ENCODE results near the gene SEMA5A.

- TF ChIP-seq, protein P1, sequence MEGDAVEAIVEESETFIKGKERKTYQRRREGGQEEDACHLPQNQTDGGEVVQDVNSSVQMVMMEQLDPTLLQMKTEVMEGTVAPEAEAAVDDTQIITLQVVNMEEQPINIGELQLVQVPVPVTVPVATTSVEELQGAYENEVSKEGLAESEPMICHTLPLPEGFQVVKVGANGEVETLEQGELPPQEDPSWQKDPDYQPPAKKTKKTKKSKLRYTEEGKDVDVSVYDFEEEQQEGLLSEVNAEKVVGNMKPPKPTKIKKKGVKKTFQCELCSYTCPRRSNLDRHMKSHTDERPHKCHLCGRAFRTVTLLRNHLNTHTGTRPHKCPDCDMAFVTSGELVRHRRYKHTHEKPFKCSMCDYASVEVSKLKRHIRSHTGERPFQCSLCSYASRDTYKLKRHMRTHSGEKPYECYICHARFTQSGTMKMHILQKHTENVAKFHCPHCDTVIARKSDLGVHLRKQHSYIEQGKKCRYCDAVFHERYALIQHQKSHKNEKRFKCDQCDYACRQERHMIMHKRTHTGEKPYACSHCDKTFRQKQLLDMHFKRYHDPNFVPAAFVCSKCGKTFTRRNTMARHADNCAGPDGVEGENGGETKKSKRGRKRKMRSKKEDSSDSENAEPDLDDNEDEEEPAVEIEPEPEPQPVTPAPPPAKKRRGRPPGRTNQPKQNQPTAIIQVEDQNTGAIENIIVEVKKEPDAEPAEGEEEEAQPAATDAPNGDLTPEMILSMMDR (IDR thresholded peaks at IDR 0.05), result no peak
- TF ChIP-seq POLR2AphosphoS5 (IDR thresholded peaks at IDR 0.05; ENCODE audit: insufficient read depth in 1 of 2, low read depth in 1 of 2), result no peak
- TF ChIP-seq POLR2A (IDR thresholded peaks at IDR 0.05), result no peak
Measured at GRCh38 chr5:9348401-9348996, 197.4 kb downstream of the SEMA5A start.
